Endodermal cell (in vitro differentiated cells): ENCODE measurements around the gene DEPP1. TPM values are rescaled to one million over a fixed set of nuclear protein-coding genes. Genes with fewer than 3 reads are reported as not detected.

Experiments
- DNase-seq: peaks from one replicate; pipeline ENCODE4 v3.0.0-alpha.2; 2017
- H3K27ac ChIP-seq: 2 replicates; pipeline ENCODE4 v1.5.1; 2013; ENCODE audit warnings: mild to moderate bottlenecking, low read depth, low read length, moderate library complexity
- H3K27me3 ChIP-seq: 2 replicates; pipeline ENCODE4 v1.6.1; 2013; ENCODE audit warnings: mild to moderate bottlenecking, low read length, moderate library complexity; ENCODE audit not compliant: insufficient read depth, control insufficient read depth, poor library complexity, severe bottlenecking
- H3K36me3 ChIP-seq: 2 replicates; pipeline ENCODE4 v1.7.0; 2013; ENCODE audit warnings: mild to moderate bottlenecking, low read length, moderate library complexity; ENCODE audit not compliant: control insufficient read depth, insufficient read depth
- H3K4me1 ChIP-seq: one replicate; pipeline ENCODE4 v1.7.0; 2013; ENCODE audit warnings: low read length; ENCODE audit not compliant: control insufficient read depth, insufficient read depth
- H3K4me3 ChIP-seq: 2 replicates; pipeline ENCODE4 v1.5.1; 2013; ENCODE audit warnings: mild to moderate bottlenecking, low read length, moderate library complexity
- H3K9ac ChIP-seq: 2 replicates; pipeline ENCODE4 v1.6.1; 2013; ENCODE audit warnings: mild to moderate bottlenecking, low read length, moderate library complexity; ENCODE audit not compliant: poor library complexity, severe bottlenecking; ENCODE audit errors: extremely low read depth
- H3K9me3 ChIP-seq: 2 replicates; pipeline ENCODE4 v1.6.1; 2013; ENCODE audit warnings: mild to moderate bottlenecking, low read length, moderate library complexity; ENCODE audit not compliant: control insufficient read depth
- H3K27ac Mint-ChIP-seq: 2 replicates; pipeline ENCODE4 v1.8.0; 2020; ENCODE audit warnings: mixed read lengths
- H3K27me3 Mint-ChIP-seq: 2 replicates; pipeline ENCODE4 v1.8.0; 2021; ENCODE audit warnings: mild to moderate bottlenecking, mixed read lengths; ENCODE audit not compliant: insufficient read depth
- H3K36me3 Mint-ChIP-seq: 2 replicates; pipeline ENCODE4 v1.8.0; 2020; ENCODE audit warnings: low read depth, mixed read lengths
- H3K4me1 Mint-ChIP-seq: 2 replicates; pipeline ENCODE4 v1.8.0; 2020; ENCODE audit warnings: mixed read lengths
- H3K4me3 Mint-ChIP-seq: 2 replicates; pipeline ENCODE4 v1.8.0; 2020; ENCODE audit warnings: mild to moderate bottlenecking, moderate library complexity, mixed read lengths
- H3K9me3 Mint-ChIP-seq: 2 replicates; pipeline ENCODE4 v1.8.0; 2020; ENCODE audit warnings: mild to moderate bottlenecking, mixed read lengths
- CTCF ChIP-seq: fragments of 200-600 bp; sonication (generic); conservative IDR thresholded peaks from 2 replicates; pipeline ENCODE4 v1.5.0; 2021; ENCODE audit warnings: antibody characterized with exemption, mild to moderate bottlenecking
- WGBS, 2 experiments: methylation state at CpG; one replicate each; pipeline versions ENCODE4 v1.1.5 to v1.1.7; 2013; ENCODE audit warnings: missing lambda C conversion rate in 2 of 2, mixed read lengths in 1 of 2; ENCODE audit not compliant: insufficient coverage in 1 of 2, insufficient read length in 1 of 2; 5-methylcytosine and 5-hydroxymethylcytosine counted together
- total RNA-seq, 2 donors: library from RNA; stranded (reverse); fragmentation: NEBNext Ultra II Directional in 1 of 2; extraction: Animal tissue kit (Norgen Biotek cat#: 25700) in 1 of 2; gene quantifications; 2 replicates in 1 of 2; 3 replicates in 1 of 2; pipeline ENCODE4 v1.2.1, GENCODE V29; 2021

The DEPP1 gene
- total RNA-seq, 2 donors from 2014 or later, result 1.3 to 2.6 TPM

- Mint-ChIP-seq H3K4me1 (peaks cover 45% of the 10 kb centered on the region), H3K27me3 (peaks cover 4% of the 10 kb centered on the region), H3K9me3 (no peaks in the 10 kb centered on the region), H3K36me3 (peaks cover 2% of the 10 kb centered on the region), H3K27ac (no peak overlapping the region), H3K4me3 (peak overlapping the region; percentile 53)
- Histone ChIP-seq H3K9me3 (no peaks in the 10 kb centered on the region), H3K27me3 (no peaks in the 10 kb centered on the region), H3K27ac (no peak overlapping the region), H3K4me1 (peaks cover 25% of the 10 kb centered on the region), H3K36me3 (no peaks in the 10 kb centered on the region), H3K9ac (no peak overlapping the region), H3K4me3 (no peak overlapping the region)
- no peak for TF ChIP-seq CTCF
- WGBS, 2 experiments, result 52% methylated on average over 3 to 10 of the region's 10 CpGs
- DNase-seq, result peak; percentile 79
Measured at GRCh38 chr10:44975431-44976331, 2.9 kb downstream of the DEPP1 start.

- H3K36me3 ChIP-seq, result no peaks in the 10 kb centered on the region
- peak; percentile 98 for TF ChIP-seq CTCF
- no peaks in the 10 kb centered on the region for H3K9me3 Mint-ChIP-seq
- H3K4me1 Mint-ChIP-seq, result peaks cover 37% of the 10 kb centered on the region
- peak overlapping the region; percentile 53 for H3K4me3 Mint-ChIP-seq
- H3K27me3 ChIP-seq, result no peaks in the 10 kb centered on the region
- 17 to 20% methylated on average over 23 to 43 of the region's 46 CpGs for WGBS, 2 experiments
- no peak overlapping the region for H3K27ac ChIP-seq
- H3K27ac Mint-ChIP-seq, result no peak overlapping the region
- H3K36me3 Mint-ChIP-seq, result peaks cover 3% of the 10 kb centered on the region
- no peaks in the 10 kb centered on the region for H3K9me3 ChIP-seq
- no peak overlapping the region for H3K9ac ChIP-seq
- H3K4me1 ChIP-seq, result peaks cover 25% of the 10 kb centered on the region
- H3K4me3 ChIP-seq, result peak overlapping the region; percentile 15
- peak; percentile 90 for DNase-seq
- H3K27me3 Mint-ChIP-seq, result peaks cover 1% of the 10 kb centered on the region
Measured at GRCh38 chr10:44974628-44975430, 3.8 kb downstream of the DEPP1 start.

- 50 to 67% methylated on average over 1 to 7 of the region's 7 CpGs for WGBS, 2 experiments
- Histone ChIP-seq H3K27me3 (no peaks in the 10 kb centered on the region), H3K36me3 (no peaks in the 10 kb centered on the region), H3K27ac (no peak overlapping the region), H3K4me3 (no peak overlapping the region), H3K9me3 (no peaks in the 10 kb centered on the region), H3K4me1 (peaks cover 23% of the 10 kb centered on the region), H3K9ac (no peak overlapping the region)
- Mint-ChIP-seq H3K27ac (no peak overlapping the region), H3K4me1 (peaks cover 30% of the 10 kb centered on the region), H3K9me3 (no peaks in the 10 kb centered on the region), H3K4me3 (peak overlapping the region; percentile 53), H3K27me3 (peaks cover 3% of the 10 kb centered on the region), H3K36me3 (peaks cover 3% of the 10 kb centered on the region)
- DNase-seq, result no peak
- TF ChIP-seq CTCF, result no peak
Measured at GRCh38 chr10:44974082-44974627, 4.5 kb downstream of the DEPP1 start.
